ENCODE measurements around the gene PNCK. TPM values are rescaled to one million over a fixed set of nuclear protein-coding genes. Genes with fewer than 3 reads are reported as not detected.
"Not testable (repeated sequence)": the region's sequence is repeated elsewhere in the genome, so short reads cannot be mapped to it uniquely, and the experiment has no call there.

Gene PNCK
- total RNA-seq, 1 experiment from 2014 or later: not detected

- no peaks in the 10 kb centered on the region for H3K36me3 ChIP-seq (ENCODE audit: control insufficient read depth, insufficient read depth, low read length)
- H3K4me1 ChIP-seq: no peaks in the 10 kb centered on the region
- DNase-seq: no peak
- Mint-ChIP-seq H3K4me3 (ENCODE audit: unreplicated experiment) (no peak overlapping the region), H3K27ac (ENCODE audit: unreplicated experiment) (no peak overlapping the region), H3K36me3 (ENCODE audit: insufficient read depth, unreplicated experiment) (peaks cover 5% of the 10 kb centered on the region), H3K9me3 (ENCODE audit: unreplicated experiment) (no peaks in the 10 kb centered on the region), H3K4me1 (ENCODE audit: low read depth, unreplicated experiment) (no peaks in the 10 kb centered on the region), H3K27me3 (ENCODE audit: insufficient read depth, unreplicated experiment) (no peaks in the 10 kb centered on the region)
- no peak overlapping the region for H3K4me3 ChIP-seq (ENCODE audit: low read depth, low read length)
- ChIA-PET CTCF (interaction anchor here (0.6 kb wide), 3 partner anchors 17 to 141 kb away, joined by 3 to 7 read pairs (median 4); no protein-coding TSS in a partner anchor), POLR2A (no interaction called here)
- no peak for TF ChIP-seq CTCF (IDR thresholded peaks at IDR 0.05; ENCODE audit: insufficient read depth in 1 of 2, low read depth in 1 of 2, low read length in 1 of 2, severe bottlenecking in 1 of 2, unreplicated experiment in 1 of 2)
- no peaks in the 10 kb centered on the region for H3K9me3 ChIP-seq
- intact Hi-C loops (cut with micrococcal nuclease; ENCODE audit: unreplicated experiment): no loop called here
- no TSS peak for BruUV-seq (replicated peaks)
- no peaks in the 10 kb centered on the region for H3K27me3 ChIP-seq (replicated peaks; ENCODE audit: control insufficient read depth, insufficient read depth, low read length)
Observed at GRCh38 chrX:153684467-153685155, 11.0 kb upstream of the PNCK start.

- POLR2A ChIA-PET; H3K36me3 ChIP-seq (ENCODE audit: control insufficient read depth, insufficient read depth, low read length); BruUV-seq (replicated peaks); H3K27me3 ChIP-seq (replicated peaks; ENCODE audit: control insufficient read depth, insufficient read depth, low read length); CTCF ChIA-PET; H3K27me3 Mint-ChIP-seq (ENCODE audit: insufficient read depth, unreplicated experiment); H3K4me1 ChIP-seq; H3K9me3 Mint-ChIP-seq (ENCODE audit: unreplicated experiment); H3K4me3 Mint-ChIP-seq (ENCODE audit: unreplicated experiment); DNase-seq; H3K9me3 ChIP-seq; H3K27ac Mint-ChIP-seq (ENCODE audit: unreplicated experiment); H3K4me3 ChIP-seq (ENCODE audit: low read depth, low read length); H3K36me3 Mint-ChIP-seq (ENCODE audit: insufficient read depth, unreplicated experiment); intact Hi-C loops (cut with micrococcal nuclease; ENCODE audit: unreplicated experiment); H3K4me1 Mint-ChIP-seq (ENCODE audit: low read depth, unreplicated experiment): not testable (repeated sequence)
Observed at GRCh38 chrX:153683486-153683885, 9.9 kb upstream of the PNCK start.

DNA sequence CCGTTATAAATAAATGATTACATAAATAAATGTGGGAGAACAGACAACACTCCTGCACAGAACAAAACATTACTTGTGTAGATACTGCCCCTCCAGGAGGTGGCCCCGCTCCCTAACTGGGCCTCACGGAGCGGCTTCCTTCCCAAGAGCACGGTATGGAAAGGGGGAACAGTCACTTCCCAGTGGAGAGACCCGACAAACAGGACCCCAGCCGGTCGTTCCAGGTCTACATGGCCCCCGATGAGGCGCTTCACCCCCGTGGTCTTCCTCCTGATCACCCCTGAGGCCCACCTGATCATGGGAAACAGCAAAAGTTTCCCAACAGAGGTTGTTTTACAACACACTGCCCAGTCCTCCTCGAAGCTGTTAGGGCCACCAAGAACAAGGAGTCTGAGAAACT is 7.6 kb upstream of the PNCK start:
- Histone ChIP-seq H3K4me1 (no peaks in the 10 kb centered on the region), H3K27me3 (replicated peaks; ENCODE audit: control insufficient read depth, insufficient read depth, low read length) (no peaks in the 10 kb centered on the region), H3K4me3 (ENCODE audit: low read depth, low read length) (no peak overlapping the region), H3K9me3 (no peaks in the 10 kb centered on the region), H3K36me3 (ENCODE audit: control insufficient read depth, insufficient read depth, low read length) (no peaks in the 10 kb centered on the region)
- H3K27me3 Mint-ChIP-seq (ENCODE audit: insufficient read depth, unreplicated experiment): no peaks in the 10 kb centered on the region
- no peak overlapping the region for H3K27ac Mint-ChIP-seq (ENCODE audit: unreplicated experiment)
- H3K9me3 Mint-ChIP-seq (ENCODE audit: unreplicated experiment): no peaks in the 10 kb centered on the region
- ChIA-PET CTCF (no interaction called here), POLR2A (no interaction called here)
- intact Hi-C loops (cut with micrococcal nuclease; ENCODE audit: unreplicated experiment): no loop called here
- H3K36me3 Mint-ChIP-seq (ENCODE audit: insufficient read depth, unreplicated experiment): no peaks in the 10 kb centered on the region
- no peak overlapping the region for H3K4me3 Mint-ChIP-seq (ENCODE audit: unreplicated experiment)
- H3K4me1 Mint-ChIP-seq (ENCODE audit: low read depth, unreplicated experiment): no peaks in the 10 kb centered on the region
- no peak for TF ChIP-seq CTCF (IDR thresholded peaks at IDR 0.05; ENCODE audit: insufficient read depth in 1 of 2, low read depth in 1 of 2, low read length in 1 of 2, severe bottlenecking in 1 of 2, unreplicated experiment in 1 of 2)
- no TSS peak for BruUV-seq (replicated peaks)
- no peak for DNase-seq
